D341Med (cell line): ENCODE data around the gene PCDHGA8.

Experiments
- DNase-seq: peaks from one replicate; pipeline ENCODE4 v3.0.0; 2012; ENCODE audit warnings: low spot score

Gene PCDHGA8

GRCh38 chr5:141434006-141434405 lies 41.6 kb downstream of the PCDHGA8 start:
- no peak for DNase-seq

- DNase-seq: no peak
Measured at GRCh38 chr5:141437221-141437620, 44.8 kb downstream of the PCDHGA8 start.

- no peak for DNase-seq
Measured at GRCh38 chr5:141439411-141440141, 47.1 kb downstream of the PCDHGA8 start.

GRCh38 chr5:141440341-141440740 lies 47.9 kb downstream of the PCDHGA8 start:
- no peak for DNase-seq

- no peak for DNase-seq
Measured at GRCh38 chr5:141441571-141442170, 49.2 kb downstream of the PCDHGA8 start.
